ENCODE data around the gene RPL7A.
"Not testable (repeated sequence)": the region's sequence is repeated elsewhere in the genome, so short reads cannot be mapped to it uniquely, and the experiment has no call there.

The RPL7A gene

DNA sequence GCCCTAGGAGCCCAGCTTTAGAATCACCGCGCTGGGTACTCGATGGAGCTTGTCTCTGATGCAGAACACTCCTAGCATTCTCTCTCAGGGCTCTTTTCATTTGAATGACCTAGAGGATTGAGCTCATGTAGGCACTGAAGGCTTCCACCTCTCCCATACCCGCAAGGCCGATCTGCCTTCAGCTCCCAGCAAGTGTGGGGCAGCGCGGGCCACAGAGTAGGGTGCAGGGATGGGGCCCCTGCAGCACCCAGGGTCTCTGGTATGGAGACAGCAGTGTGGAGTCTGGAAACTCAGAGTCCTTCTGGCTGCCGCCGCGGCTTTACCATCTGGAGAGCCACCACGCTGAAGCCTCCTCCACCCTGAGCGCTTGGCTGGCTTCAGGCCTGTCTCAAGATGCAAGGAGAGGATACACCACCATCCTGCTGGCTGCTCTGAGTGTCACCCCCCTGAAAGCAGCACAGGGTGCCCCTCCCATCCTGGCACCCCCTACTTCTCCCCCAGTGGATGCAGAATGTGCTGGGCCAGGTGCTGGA is 41.1 kb downstream of the RPL7A start:
- no peak for DNase-seq (ENCODE audit: low read depth)

GRCh38 chr9:133389562-133389961 is 41.5 kb downstream of the RPL7A start:
- no peak for DNase-seq (ENCODE audit: low read depth)

DNA sequence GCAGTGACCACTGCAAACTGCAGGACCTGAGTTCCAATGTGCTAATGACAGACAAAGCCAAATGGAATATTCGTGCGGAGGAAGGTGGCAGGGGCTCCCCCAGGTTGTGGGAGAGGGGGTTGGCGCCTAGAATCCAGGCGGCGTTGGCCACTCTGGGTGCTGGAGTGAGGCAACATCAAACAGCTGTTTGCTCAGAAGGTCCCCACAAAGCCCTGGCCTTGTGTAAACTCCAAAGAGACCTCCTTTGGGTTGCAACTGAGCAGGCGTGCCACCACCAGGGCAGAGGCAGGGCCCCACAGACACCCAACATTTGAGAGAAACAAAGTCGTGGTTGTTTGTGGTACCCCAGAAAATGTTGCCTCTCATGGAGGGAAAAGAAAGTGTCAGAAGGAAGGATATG is 42.7 kb downstream of the RPL7A start:
- no peak for DNase-seq (ENCODE audit: low read depth)

DNA sequence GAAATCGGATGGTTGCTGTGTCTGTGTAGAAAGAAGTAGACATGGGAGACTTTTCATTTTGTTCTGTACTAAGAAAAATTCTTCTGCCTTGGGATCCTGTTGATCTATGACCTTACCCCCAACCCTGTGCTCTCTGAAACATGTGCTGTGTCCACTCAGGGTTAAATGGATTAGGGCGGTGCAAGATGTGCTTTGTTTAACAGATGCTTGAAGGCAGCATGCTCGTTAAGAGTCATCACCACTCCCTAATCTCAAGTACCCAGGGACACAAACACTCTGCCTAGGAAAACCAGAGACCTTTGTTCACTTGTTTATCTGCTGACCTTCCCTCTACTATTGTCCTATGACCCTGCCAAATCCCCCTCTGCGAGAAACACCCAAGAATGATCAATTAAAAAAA is 43.4 kb downstream of the RPL7A start:
- not testable (repeated sequence) for DNase-seq (ENCODE audit: low read depth)

GRCh38 chr9:133392308-133392707 is 44.3 kb downstream of the RPL7A start:
- DNase-seq (ENCODE audit: low read depth) = not testable (repeated sequence)

GRCh38 chr9:133393399-133393798 is 45.4 kb downstream of the RPL7A start:
- no peak for DNase-seq (ENCODE audit: low read depth)

GRCh38 chr9:133394687-133395271 is 46.8 kb downstream of the RPL7A start:
- DNase-seq (ENCODE audit: low read depth) = no peak

DNA sequence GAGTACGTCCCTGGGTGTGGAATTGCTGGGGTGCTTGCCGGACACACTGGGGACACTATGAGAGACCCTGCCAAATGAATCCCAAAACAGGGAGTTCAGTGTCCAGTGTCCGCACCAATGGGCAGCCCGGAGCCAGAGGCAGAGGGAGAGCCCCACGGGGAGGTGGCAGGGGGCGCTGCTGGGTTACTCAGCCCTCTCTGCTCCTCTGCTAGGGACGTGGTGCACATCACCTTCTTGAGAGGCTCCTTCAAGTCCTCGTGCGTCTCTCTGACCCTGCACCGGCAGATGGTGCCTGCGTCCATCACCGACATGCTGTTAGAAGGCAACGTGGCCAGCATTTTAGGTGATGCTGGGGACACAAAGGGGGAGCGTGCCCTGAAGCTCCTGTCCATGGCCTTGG is 48.9 kb downstream of the RPL7A start:
- DNase-seq (ENCODE audit: low read depth) = peak; percentile 33

DNA sequence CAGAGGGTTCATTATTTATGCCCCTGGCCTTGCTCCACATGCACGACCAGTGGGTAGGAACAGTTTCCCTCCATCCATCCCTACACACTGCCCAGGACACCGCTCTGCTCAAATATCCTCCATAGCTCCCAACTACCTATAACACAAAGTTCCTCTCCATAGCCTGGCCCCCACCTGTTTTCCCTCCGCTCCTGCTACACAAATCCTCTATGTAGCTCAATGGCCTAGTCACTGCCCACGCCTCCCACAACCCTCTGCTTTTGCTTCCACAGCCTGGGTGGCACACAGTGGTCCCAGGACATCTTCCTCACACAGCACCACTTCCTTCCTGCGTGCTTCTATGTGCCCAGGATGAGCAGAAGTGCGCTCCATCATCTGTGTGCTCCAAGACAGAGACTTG is 49.4 kb downstream of the RPL7A start:
- no peak for DNase-seq (ENCODE audit: low read depth)

GRCh38 chr9:133397895-133398294 is 49.9 kb downstream of the RPL7A start:
- no peak for DNase-seq (ENCODE audit: low read depth)

- no peak for DNase-seq (ENCODE audit: low read depth)
Measured at GRCh38 chr9:133400292-133400691, 52.3 kb downstream of the RPL7A start.
